ENCODE data around the gene MAP3K12. TPM values are rescaled to one million over a fixed set of nuclear protein-coding genes. Genes with fewer than 3 reads are reported as not detected.

Gene MAP3K12
- total RNA-seq, 1 experiment from 2014 or later, result 9.6 TPM

- no peak overlapping the region for H3K27ac ChIP-seq (ENCODE audit: low read length)
- ChIA-PET POLR2A (ENCODE audit: unreplicated experiment) (no interaction called here), CTCF (no interaction called here)
- no peak overlapping the region for H2AFZ ChIP-seq (ENCODE audit: low read length)
- H3K36me3 ChIP-seq (ENCODE audit: low read depth, low read length), result peaks cover 93% of the 10 kb centered on the region
- no peak for DNase-seq
- BruUV-seq (replicated peaks), result no TSS peak
- H3K4me3 ChIP-seq (ENCODE audit: low read length), result no peak overlapping the region
- no peaks in the 10 kb centered on the region for H3K27me3 ChIP-seq (ENCODE audit: low read length)
- H3K4me1 ChIP-seq (ENCODE audit: insufficient read depth, low read length), result no peaks in the 10 kb centered on the region
- no peak overlapping the region for H3K9ac ChIP-seq (ENCODE audit: low read length)
- intact Hi-C loops (cut with micrococcal nuclease), result no loop called here
- H3K9me3 ChIP-seq (ENCODE audit: low read length), result no peaks in the 10 kb centered on the region
- H3K4me2 ChIP-seq (ENCODE audit: low read length), result no peak overlapping the region
- ATAC-seq, result no peak
- no peaks in the 10 kb centered on the region for H3K9me2 ChIP-seq (replicated peaks; ENCODE audit: low read length)
- peaks cover 71% of the 10 kb centered on the region for H4K20me1 ChIP-seq (ENCODE audit: low read length)
- TF ChIP-seq EZH2 (IDR thresholded peaks at IDR 0.05; ENCODE audit: low read length, unreplicated experiment), result no peak
- peaks cover 73% of the 10 kb centered on the region for H3K79me2 ChIP-seq (ENCODE audit: low read length)
- H3F3A ChIP-seq (ENCODE audit: low read length, unreplicated experiment), result peaks cover 4% of the 10 kb centered on the region
These were observed 32.6 kb downstream of the MAP3K12 start for GRCh38 chr12:53466640-53467039.

GRCh38 chr12:53465679-53466078 is 33.6 kb downstream of the MAP3K12 start:
- H3K4me3 ChIP-seq (ENCODE audit: low read length), result no peak overlapping the region
- H3K9ac ChIP-seq (ENCODE audit: low read length), result no peak overlapping the region
- no TSS peak for BruUV-seq (replicated peaks)
- TF ChIP-seq EZH2phosphoT487 (IDR thresholded peaks at IDR 0.05; ENCODE audit: borderline replicate concordance, low read length) (no peak), CTCF (conservative IDR thresholded peaks at IDR 0.05; ENCODE audit: low read depth, low read length) (no peak), EZH2 (IDR thresholded peaks at IDR 0.05; ENCODE audit: low read length, unreplicated experiment) (no peak)
- H3K27ac ChIP-seq (ENCODE audit: low read length), result no peak overlapping the region
- intact Hi-C loops (cut with micrococcal nuclease), result no loop called here
- H3F3A ChIP-seq (ENCODE audit: low read length, unreplicated experiment), result peaks cover 4% of the 10 kb centered on the region
- no peaks in the 10 kb centered on the region for H3K27me3 ChIP-seq (ENCODE audit: low read length)
- DNase-seq (no peak), ATAC-seq (no peak)
- no peaks in the 10 kb centered on the region for H3K9me2 ChIP-seq (replicated peaks; ENCODE audit: low read length)
- H2AFZ ChIP-seq (ENCODE audit: low read length), result no peak overlapping the region
- no peaks in the 10 kb centered on the region for H3K4me1 ChIP-seq (ENCODE audit: insufficient read depth, low read length)
- no peak overlapping the region for H3K4me2 ChIP-seq (ENCODE audit: low read length)
- no peaks in the 10 kb centered on the region for H3K9me3 ChIP-seq (ENCODE audit: low read length)
- peaks cover 79% of the 10 kb centered on the region for H3K79me2 ChIP-seq (ENCODE audit: low read length)
- ChIA-PET POLR2A (ENCODE audit: unreplicated experiment) (no interaction called here), CTCF (no interaction called here)
- H4K20me1 ChIP-seq (ENCODE audit: low read length), result peaks cover 74% of the 10 kb centered on the region
- H3K36me3 ChIP-seq (ENCODE audit: low read depth, low read length), result peaks cover 97% of the 10 kb centered on the region

GRCh38 chr12:53464685-53465418 is 34.4 kb downstream of the MAP3K12 start:
- Histone ChIP-seq H3K9ac (ENCODE audit: low read length) (no peak overlapping the region), H3K4me3 (ENCODE audit: low read length) (no peak overlapping the region), H3K36me3 (ENCODE audit: low read depth, low read length) (peaks cover 99% of the 10 kb centered on the region), H4K20me1 (ENCODE audit: low read length) (peaks cover 78% of the 10 kb centered on the region), H3K27ac (ENCODE audit: low read length) (no peak overlapping the region), H3K79me2 (ENCODE audit: low read length) (peaks cover 81% of the 10 kb centered on the region), H3K9me2 (replicated peaks; ENCODE audit: low read length) (no peaks in the 10 kb centered on the region), H3K9me3 (ENCODE audit: low read length) (no peaks in the 10 kb centered on the region), H3K4me1 (ENCODE audit: insufficient read depth, low read length) (no peaks in the 10 kb centered on the region), H3K27me3 (ENCODE audit: low read length) (no peaks in the 10 kb centered on the region), H3K4me2 (ENCODE audit: low read length) (no peak overlapping the region), H2AFZ (ENCODE audit: low read length) (no peak overlapping the region), H3F3A (ENCODE audit: low read length, unreplicated experiment) (peaks cover 4% of the 10 kb centered on the region)
- CTCF ChIA-PET, result no interaction called here
- TF ChIP-seq CTCF (conservative IDR thresholded peaks at IDR 0.05; ENCODE audit: low read depth, low read length) (no peak), EZH2 (IDR thresholded peaks at IDR 0.05; ENCODE audit: low read length, unreplicated experiment) (no peak), EZH2phosphoT487 (IDR thresholded peaks at IDR 0.05; ENCODE audit: borderline replicate concordance, low read length) (no peak)
- DNase-seq (no peak), ATAC-seq (no peak)
- no TSS peak for BruUV-seq (replicated peaks)
- intact Hi-C loops (cut with micrococcal nuclease), result no loop called here
- POLR2A ChIA-PET (ENCODE audit: unreplicated experiment), result interaction anchor here (0.6 kb wide), 1 partner anchor 84 kb away, joined by 3 read pairs; no protein-coding TSS in a partner anchor

All from PC-3 (cell line).